K562 (cell line): ENCODE results near the gene MAP3K7. TPM values are rescaled to one million over a fixed set of nuclear protein-coding genes. Genes with fewer than 3 reads are reported as not detected.

ENCODE experiments used
- CC2D1A ChIP-seq: fragments of 450-650 bp; IDR thresholded peaks from 2 replicates; pipeline ENCODE4 v1.6.1; 2017; ENCODE audit warnings: mild to moderate bottlenecking
- EP300 ChIP-seq: IDR thresholded peaks from 2 replicates; pipeline ENCODE4 v1.6.1; 2012; ENCODE audit warnings: low read length, improper control_type of control experiment
- FIP1L1 ChIP-seq: fragments of 200-400 bp; formaldehyde crosslinking; IDR thresholded peaks from 2 replicates; pipeline ENCODE4 v1.6.1; 2018; ENCODE audit warnings: mild to moderate bottlenecking, low read depth, low read length; ENCODE audit not compliant: poor library complexity, severe bottlenecking
- GATA2 ChIP-seq: sonication (generic); formaldehyde crosslinking; IDR thresholded peaks from 2 replicates; pipeline ENCODE4 v1.4.0; 2020; ENCODE audit warnings: mild to moderate bottlenecking, missing genetic modification reagents
- LEF1 ChIP-seq: fragments of 450-650 bp; IDR thresholded peaks from 2 replicates; pipeline ENCODE4 v1.6.1; 2016; ENCODE audit warnings: mild to moderate bottlenecking
- MBD2 ChIP-seq: sonication (generic); IDR thresholded peaks from 2 replicates; pipeline ENCODE4 v1.6.1; 2016; ENCODE audit warnings: low read depth, borderline replicate concordance
- NCOA6 ChIP-seq: fragments of 450-650 bp; IDR thresholded peaks from 2 replicates; pipeline ENCODE4 v1.6.1; 2017; ENCODE audit warnings: mild to moderate bottlenecking
- NONO ChIP-seq, 2 experiments: fragments of 200-400 bp in 1 of 2; fragments of 450-650 bp in 1 of 2; formaldehyde crosslinking in 1 of 2; IDR thresholded peaks; 2 replicates each; pipeline ENCODE4 v1.6.1; 2017; ENCODE audit warnings: low read depth in 2 of 2, mild to moderate bottlenecking in 2 of 2, moderate library complexity in 2 of 2, low read length in 1 of 2
- SMARCE1 ChIP-seq: fragments of 450-650 bp; IDR thresholded peaks from 2 replicates; pipeline ENCODE4 v1.7.1; 2016; ENCODE audit warnings: mild to moderate bottlenecking
- STAT5B ChIP-seq: fragments of 250-450 bp; sonication (Bioruptor Pico); IDR thresholded peaks from 2 replicates; pipeline ENCODE4 v1.8.0; 2021; ENCODE audit warnings: mild to moderate bottlenecking, inconsistent platforms
- SUPT5H ChIP-seq: fragments of 450-650 bp; IDR thresholded peaks from 2 replicates; pipeline ENCODE4 v1.6.1; 2016
- TCF7L2 ChIP-seq: fragments of 150-350 bp; IDR thresholded peaks from 2 replicates; pipeline ENCODE4 v1.6.1; 2016; ENCODE audit warnings: low read depth, mild to moderate bottlenecking, low read length, moderate library complexity
- ZNF239 ChIP-seq: fragments of 250-450 bp; sonication (Bioruptor Pico); IDR thresholded peaks from 2 replicates; pipeline ENCODE4 v1.4.0; 2020; ENCODE audit warnings: mild to moderate bottlenecking
- ZNF780A ChIP-seq: fragments of 250-450 bp; sonication (Bioruptor Pico); IDR thresholded peaks from 2 replicates; pipeline ENCODE4 v1.5.0; 2021; ENCODE audit warnings: mild to moderate bottlenecking
- polyA plus RNA-seq, 8 experiments: library from polyadenylated mRNA; depleted of rRNA in 4 of 8; stranded (reverse) in 5 of 8; unstranded in 3 of 8; fragments of >200 nt; fragmentation: Nextera tagmentation in 2 of 8; fragmentation: Illumina TruSeq in 1 of 8; extraction: Ambion mirVana in 2 of 8; extraction: Trizol in 1 of 8; gene quantifications; 2 replicates each; pipeline versions ENCODE4 v1.2.1 to v1.2.3, GENCODE V29; 2011 to 2014; ENCODE audit warnings: inconsistent platforms in 1 of 8, missing spikeins in 1 of 8
- total RNA-seq, 7 experiments: library from RNA; depleted of rRNA in 6 of 7; stranded (reverse); fragments of >200 nt in 6 of 7; fragmentation: Illumina TruSeq in 2 of 7; extraction: Trizol in 2 of 7; gene quantifications; 2 replicates each; pipeline versions ENCODE4 v1.2.1 to v1.2.3, GENCODE V29; 2011 to 2021; ENCODE audit warnings: low replicate concordance in 1 of 7
- TF ChIP-seq, protein P1 (sequence below): fragments of 250-450 bp; sonication (Bioruptor Pico); IDR thresholded peaks from 2 replicates; pipeline ENCODE4 v1.8.0; 2022; ENCODE audit warnings: inconsistent platforms
- TF ChIP-seq, protein P2 (sequence below): fragments of 250-450 bp; sonication (Bioruptor Pico); IDR thresholded peaks from 2 replicates; pipeline ENCODE4 v1.6.1; 2021; ENCODE audit warnings: mild to moderate bottlenecking
- TF ChIP-seq, protein P3 (sequence below): fragments of 450-650 bp; formaldehyde crosslinking; IDR thresholded peaks from 2 replicates; pipeline ENCODE4 v1.4.0; 2022; ENCODE audit warnings: missing genetic modification characterization
- TF ChIP-seq, protein P4 (sequence below): sonication (generic); formaldehyde crosslinking; IDR thresholded peaks from 2 replicates; pipeline ENCODE4 v1.8.0; 2022; ENCODE audit warnings: mild to moderate bottlenecking, missing genetic modification reagents
- TF ChIP-seq, protein P5 (sequence below): fragments of 250-450 bp; sonication (Bioruptor Pico); IDR thresholded peaks from 2 replicates; pipeline ENCODE4 v1.4.0; 2020
- TF ChIP-seq, protein P6 (sequence below), 2 experiments: IDR thresholded peaks in 1 of 2; conservative IDR thresholded peaks in 1 of 2; 2 replicates each; pipeline ENCODE4 v1.6.1; 2016; ENCODE audit warnings: low read depth in 2 of 2, mild to moderate bottlenecking in 1 of 2, missing compliant biosample characterization in 1 of 2, missing genetic modification characterization in 1 of 2, moderate library complexity in 1 of 2

Gene MAP3K7
- total and polyA plus RNA-seq, 9 of the 15 experiments (the other 6 are each of a cell fraction or from before 2014, with no cell fraction given): 13.4 to 60.9 (median 34.8) TPM

DNA sequence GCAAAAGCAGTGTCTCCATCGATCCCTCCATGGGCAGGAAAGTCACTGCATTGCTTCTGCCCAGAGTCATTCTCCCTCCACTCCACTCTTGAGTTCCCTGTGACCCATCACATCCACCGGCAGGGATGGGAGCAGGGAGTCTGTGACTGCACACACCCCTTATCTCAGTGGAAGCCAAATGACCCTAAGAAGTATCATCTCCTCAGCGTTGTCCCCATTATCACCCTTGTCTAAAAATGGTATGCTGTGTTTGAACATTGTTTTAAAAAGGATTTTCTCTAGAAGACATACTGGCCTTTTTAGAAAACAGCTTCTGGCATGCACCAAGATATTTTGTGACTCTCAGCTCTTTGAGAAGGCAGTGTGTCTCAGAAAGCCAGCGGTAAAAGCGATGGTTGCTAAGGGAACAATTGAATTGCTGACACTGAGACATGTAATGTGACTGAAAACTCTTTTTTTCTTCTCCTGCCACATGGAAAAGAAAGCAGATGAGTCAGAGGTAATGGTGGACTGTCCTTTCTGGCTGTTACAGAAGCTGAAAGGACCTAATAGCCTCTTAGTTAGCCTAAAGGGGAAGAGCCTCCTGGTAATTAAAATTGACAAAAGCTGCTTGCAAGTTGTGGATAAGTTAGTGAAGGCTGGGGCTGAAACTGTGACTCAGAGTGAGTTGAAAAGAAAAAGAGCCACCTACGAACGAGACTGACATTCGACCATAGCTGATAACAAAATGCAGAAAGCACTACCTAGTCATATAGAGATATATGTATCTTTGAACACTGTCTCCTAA lies 120.5 kb downstream of the MAP3K7 start (continued):
- no peak for TF ChIP-seq NONO (IDR thresholded peaks at IDR 0.05; ENCODE audit: low read depth in 2 of 2, low read length in 1 of 2)
- no peak for TF ChIP-seq SUPT5H
- no peak for TF ChIP-seq LEF1
- TF ChIP-seq, protein P1, sequence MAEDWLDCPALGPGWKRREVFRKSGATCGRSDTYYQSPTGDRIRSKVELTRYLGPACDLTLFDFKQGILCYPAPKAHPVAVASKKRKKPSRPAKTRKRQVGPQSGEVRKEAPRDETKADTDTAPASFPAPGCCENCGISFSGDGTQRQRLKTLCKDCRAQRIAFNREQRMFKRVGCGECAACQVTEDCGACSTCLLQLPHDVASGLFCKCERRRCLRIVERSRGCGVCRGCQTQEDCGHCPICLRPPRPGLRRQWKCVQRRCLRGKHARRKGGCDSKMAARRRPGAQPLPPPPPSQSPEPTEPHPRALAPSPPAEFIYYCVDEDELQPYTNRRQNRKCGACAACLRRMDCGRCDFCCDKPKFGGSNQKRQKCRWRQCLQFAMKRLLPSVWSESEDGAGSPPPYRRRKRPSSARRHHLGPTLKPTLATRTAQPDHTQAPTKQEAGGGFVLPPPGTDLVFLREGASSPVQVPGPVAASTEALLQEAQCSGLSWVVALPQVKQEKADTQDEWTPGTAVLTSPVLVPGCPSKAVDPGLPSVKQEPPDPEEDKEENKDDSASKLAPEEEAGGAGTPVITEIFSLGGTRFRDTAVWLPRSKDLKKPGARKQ: no peak
- TF ChIP-seq MBD2: no peak
- TF ChIP-seq, protein P2, sequence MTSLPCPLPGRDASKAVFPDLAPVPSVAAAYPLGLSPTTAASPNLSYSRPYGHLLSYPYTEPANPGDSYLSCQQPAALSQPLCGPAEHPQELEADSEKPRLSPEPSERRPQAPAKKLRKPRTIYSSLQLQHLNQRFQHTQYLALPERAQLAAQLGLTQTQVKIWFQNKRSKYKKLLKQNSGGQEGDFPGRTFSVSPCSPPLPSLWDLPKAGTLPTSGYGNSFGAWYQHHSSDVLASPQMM (CRISPR knock-in tag): no peak
- peak; percentile 84 for TF ChIP-seq SMARCE1
- peak; percentile 24; the same call in 1 of the 2 replicates for TF ChIP-seq EP300
- no peak for TF ChIP-seq STAT5B (CRISPR knock-in tag)
- no peak for TF ChIP-seq ZNF780A (CRISPR knock-in tag)
- TF ChIP-seq, protein P3, sequence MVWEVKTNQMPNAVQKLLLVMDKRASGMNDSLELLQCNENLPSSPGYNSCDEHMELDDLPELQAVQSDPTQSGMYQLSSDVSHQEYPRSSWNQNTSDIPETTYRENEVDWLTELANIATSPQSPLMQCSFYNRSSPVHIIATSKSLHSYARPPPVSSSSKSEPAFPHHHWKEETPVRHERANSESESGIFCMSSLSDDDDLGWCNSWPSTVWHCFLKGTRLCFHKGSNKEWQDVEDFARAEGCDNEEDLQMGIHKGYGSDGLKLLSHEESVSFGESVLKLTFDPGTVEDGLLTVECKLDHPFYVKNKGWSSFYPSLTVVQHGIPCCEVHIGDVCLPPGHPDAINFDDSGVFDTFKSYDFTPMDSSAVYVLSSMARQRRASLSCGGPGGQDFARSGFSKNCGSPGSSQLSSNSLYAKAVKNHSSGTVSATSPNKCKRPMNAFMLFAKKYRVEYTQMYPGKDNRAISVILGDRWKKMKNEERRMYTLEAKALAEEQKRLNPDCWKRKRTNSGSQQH (CRISPR knock-in tag): no peak
- TF ChIP-seq FIP1L1: no peak
- TF ChIP-seq TCF7L2: no peak
- TF ChIP-seq, protein P4, sequence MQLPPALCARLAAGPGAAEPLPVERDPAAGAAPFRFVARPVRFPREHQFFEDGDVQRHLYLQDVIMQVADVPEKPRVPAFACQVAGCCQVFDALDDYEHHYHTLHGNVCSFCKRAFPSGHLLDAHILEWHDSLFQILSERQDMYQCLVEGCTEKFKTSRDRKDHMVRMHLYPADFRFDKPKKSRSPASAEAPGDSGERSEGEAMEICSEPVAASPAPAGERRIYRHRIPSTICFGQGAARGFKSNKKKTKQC (CRISPR knock-in tag): no peak
- peak; percentile 33; the same call in 1 of the 2 replicates for TF ChIP-seq GATA2 (CRISPR knock-in tag)
- TF ChIP-seq, protein P5, sequence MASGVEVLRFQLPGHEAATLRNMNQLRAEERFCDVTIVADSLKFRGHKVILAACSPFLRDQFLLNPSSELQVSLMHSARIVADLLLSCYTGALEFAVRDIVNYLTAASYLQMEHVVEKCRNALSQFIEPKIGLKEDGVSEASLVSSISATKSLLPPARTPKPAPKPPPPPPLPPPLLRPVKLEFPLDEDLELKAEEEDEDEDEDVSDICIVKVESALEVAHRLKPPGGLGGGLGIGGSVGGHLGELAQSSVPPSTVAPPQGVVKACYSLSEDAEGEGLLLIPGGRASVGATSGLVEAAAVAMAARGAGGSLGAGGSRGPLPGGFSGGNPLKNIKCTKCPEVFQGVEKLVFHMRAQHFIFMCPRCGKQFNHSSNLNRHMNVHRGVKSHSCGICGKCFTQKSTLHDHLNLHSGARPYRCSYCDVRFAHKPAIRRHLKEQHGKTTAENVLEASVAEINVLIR (CRISPR knock-in tag): no peak
- no peak for TF ChIP-seq ZNF239 (CRISPR knock-in tag)
- TF ChIP-seq CC2D1A: no peak
- no peak for TF ChIP-seq NCOA6
- TF ChIP-seq, protein P6, sequence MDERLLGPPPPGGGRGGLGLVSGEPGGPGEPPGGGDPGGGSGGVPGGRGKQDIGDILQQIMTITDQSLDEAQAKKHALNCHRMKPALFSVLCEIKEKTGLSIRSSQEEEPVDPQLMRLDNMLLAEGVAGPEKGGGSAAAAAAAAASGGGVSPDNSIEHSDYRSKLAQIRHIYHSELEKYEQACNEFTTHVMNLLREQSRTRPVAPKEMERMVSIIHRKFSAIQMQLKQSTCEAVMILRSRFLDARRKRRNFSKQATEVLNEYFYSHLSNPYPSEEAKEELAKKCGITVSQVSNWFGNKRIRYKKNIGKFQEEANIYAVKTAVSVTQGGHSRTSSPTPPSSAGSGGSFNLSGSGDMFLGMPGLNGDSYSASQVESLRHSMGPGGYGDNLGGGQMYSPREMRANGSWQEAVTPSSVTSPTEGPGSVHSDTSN (CRISPR knock-in tag; IDR thresholded peaks at IDR 0.05; ENCODE audit: low read depth): no peak
- TF ChIP-seq, protein P6 (tag; conservative IDR thresholded peaks at IDR 0.05; ENCODE audit: low read depth): no peak
